ENCODE data around the gene RNF208.

DNA sequence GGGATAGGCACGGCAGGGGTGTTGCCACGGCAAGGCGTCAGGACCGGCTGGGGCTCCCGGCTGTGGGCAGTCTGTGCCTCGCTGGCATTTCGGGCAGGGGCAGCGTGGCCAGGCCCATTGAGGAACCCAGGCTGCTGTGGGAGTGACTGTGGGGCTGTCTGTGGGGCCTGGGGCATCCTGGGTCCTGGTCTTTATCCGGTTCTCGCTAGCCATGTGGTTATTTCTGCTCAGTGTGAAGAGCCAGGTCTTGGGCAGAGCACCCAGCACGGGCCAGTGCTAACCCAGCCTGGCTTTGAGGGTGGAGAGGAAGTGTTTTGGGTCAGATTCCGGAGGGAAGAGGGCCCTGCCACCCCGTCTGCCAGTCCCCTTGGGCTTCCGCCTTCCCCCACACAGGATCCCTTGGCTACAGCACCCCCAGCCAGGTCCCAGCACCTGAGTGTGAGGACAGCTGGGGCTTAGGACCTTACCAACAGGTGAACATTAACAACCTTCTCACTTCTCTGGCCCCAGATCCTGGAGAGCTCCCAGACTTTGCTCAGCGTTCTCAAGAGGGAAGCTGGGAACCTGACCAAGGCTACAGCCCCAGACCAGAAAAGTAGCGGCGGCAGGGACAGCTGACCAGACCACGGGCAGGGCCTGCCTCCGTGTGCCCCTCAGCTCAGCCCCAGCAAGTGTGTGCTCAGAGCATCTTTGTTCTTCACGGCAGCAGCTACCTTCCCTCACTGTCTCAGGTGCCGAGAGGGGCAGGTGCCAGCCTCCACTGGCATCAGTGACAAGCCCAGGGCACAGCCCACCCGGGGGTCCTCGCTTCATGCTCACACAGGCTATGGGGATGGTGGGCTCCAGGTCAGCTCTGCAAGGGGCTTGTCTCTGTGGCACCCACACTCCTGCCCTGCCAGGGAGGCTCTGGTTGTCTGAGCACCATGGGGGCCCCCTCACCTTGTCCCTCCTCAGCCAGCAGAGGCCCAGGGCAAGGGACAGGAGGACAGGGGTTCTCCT lies 32.4 kb downstream of the RNF208 start:
- no peak for TF ChIP-seq EZH2 (IDR thresholded peaks at IDR 0.05)
- TF ChIP-seq POLR2AphosphoS5 (IDR thresholded peaks at IDR 0.05; ENCODE audit: borderline replicate concordance, low read depth, low read length) = no peak
- no peak for TF ChIP-seq FOXP2 (optimal IDR thresholded peaks at IDR 0.05; ENCODE audit: control extremely low read depth, extremely low read length, insufficient read depth)

All from SK-N-MC (cell line).